ENCODE measurements around the gene STRIP2. TPM values are rescaled to one million over a fixed set of nuclear protein-coding genes. Genes with fewer than 3 reads are reported as not detected.
"Not testable (repeated sequence)": the region's sequence is repeated elsewhere in the genome, so short reads cannot be mapped to it uniquely, and the experiment has no call there.

The STRIP2 gene
- total RNA-seq, 4 donors from 2014 or later, result 0.37 to 2.2 TPM; not detected in 2

DNA sequence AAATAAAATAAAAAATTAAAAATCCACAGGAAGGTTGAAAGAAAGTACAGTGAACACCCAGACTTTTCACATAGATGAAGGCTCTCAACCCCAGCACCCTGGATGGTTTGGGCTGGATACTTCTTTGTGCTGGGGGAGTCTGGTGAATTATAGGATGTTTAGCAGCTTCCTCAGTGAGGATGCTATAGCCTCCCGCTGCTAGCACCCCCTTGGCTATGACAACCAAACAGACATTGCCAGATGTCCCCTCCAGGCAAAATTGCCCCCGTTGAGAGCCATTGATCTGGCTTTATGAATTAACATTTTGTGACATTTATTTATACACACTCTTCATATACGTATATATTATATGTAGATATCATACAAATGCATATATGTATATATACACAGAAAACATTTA, 89.7 kb downstream of the STRIP2 start:
- Histone ChIP-seq H3K27ac (no peak overlapping the region), H3K27me3 (no peaks in the 10 kb centered on the region), H3K36me3 (no peaks in the 10 kb centered on the region), H3K9me3 (no peaks in the 10 kb centered on the region), H3K4me3 (no peak overlapping the region), H3K4me1 (no peaks in the 10 kb centered on the region)
- no peak for DNase-seq
- intact Hi-C loops (cut with DNase I; ENCODE audit: low total_unique reads), result no loop called here
- TF ChIP-seq, protein P1, sequence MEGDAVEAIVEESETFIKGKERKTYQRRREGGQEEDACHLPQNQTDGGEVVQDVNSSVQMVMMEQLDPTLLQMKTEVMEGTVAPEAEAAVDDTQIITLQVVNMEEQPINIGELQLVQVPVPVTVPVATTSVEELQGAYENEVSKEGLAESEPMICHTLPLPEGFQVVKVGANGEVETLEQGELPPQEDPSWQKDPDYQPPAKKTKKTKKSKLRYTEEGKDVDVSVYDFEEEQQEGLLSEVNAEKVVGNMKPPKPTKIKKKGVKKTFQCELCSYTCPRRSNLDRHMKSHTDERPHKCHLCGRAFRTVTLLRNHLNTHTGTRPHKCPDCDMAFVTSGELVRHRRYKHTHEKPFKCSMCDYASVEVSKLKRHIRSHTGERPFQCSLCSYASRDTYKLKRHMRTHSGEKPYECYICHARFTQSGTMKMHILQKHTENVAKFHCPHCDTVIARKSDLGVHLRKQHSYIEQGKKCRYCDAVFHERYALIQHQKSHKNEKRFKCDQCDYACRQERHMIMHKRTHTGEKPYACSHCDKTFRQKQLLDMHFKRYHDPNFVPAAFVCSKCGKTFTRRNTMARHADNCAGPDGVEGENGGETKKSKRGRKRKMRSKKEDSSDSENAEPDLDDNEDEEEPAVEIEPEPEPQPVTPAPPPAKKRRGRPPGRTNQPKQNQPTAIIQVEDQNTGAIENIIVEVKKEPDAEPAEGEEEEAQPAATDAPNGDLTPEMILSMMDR (IDR thresholded peaks at IDR 0.05), result no peak
- TF ChIP-seq POLR2A (IDR thresholded peaks at IDR 0.05), result no peak

DNA sequence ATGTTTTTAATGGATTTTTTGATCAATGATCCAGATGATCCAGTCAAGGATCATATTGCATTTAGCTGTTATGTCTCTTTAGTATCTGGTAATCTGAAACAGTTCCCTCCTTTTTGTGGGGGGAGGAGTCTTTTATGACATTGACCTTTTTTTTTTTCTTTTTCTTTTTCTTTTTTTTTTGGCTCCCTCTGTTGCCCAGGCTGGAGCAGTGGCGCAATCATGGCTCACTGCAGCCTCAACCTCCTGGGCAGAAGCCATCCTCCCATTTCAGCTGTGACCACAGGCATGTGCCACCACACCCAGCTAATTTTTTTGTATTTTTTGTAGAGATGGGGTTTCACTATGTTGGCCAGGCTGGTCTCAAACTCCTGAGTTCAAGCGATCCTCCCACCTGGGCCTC, 90.2 kb downstream of the STRIP2 start:
- H3K4me1 ChIP-seq; intact Hi-C loops (cut with DNase I; ENCODE audit: low total_unique reads); H3K36me3 ChIP-seq; H3K9me3 ChIP-seq; H3K27ac ChIP-seq; H3K27me3 ChIP-seq; H3K4me3 ChIP-seq; DNase-seq: not testable (repeated sequence)

DNA sequence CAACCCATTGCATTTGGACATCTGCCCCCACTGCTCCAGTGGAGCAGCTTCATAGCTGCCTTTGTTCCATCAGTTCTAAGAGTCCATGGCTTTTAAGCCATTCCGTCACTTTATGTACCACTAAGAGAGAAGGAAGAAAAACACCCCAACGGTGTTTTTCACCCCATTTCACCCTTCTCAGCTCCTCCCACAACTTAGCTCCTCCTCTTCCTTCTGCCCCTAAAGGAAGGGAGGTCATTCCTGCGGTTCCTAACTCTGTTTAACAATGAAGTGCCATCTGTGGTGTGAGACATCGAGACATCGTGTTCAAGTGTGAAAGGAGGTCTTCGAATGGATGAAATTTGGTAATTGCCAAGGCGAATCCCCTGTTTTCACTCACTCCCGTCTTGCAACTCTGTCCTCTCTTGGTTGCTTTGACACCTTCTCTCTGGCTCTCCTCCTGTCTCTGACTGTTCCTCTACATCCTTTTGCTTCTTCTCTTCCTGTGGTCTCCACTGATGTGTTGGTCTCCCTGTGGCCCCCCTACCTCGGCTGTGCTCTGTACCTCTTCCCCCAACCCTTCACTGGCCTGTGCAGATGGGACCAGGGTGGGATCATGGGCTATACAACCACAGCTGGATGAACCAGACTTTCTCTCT, 91.1 kb downstream of the STRIP2 start:
- Histone ChIP-seq H3K4me3 (no peak overlapping the region), H3K36me3 (no peaks in the 10 kb centered on the region), H3K27me3 (no peaks in the 10 kb centered on the region), H3K9me3 (no peaks in the 10 kb centered on the region), H3K27ac (no peak overlapping the region), H3K4me1 (no peaks in the 10 kb centered on the region)
- no peak for DNase-seq
- intact Hi-C loops (cut with DNase I; ENCODE audit: low total_unique reads), result no loop called here
- TF ChIP-seq, protein P1 (IDR thresholded peaks at IDR 0.05), result no peak
- no peak for TF ChIP-seq POLR2A (IDR thresholded peaks at IDR 0.05)

DNA sequence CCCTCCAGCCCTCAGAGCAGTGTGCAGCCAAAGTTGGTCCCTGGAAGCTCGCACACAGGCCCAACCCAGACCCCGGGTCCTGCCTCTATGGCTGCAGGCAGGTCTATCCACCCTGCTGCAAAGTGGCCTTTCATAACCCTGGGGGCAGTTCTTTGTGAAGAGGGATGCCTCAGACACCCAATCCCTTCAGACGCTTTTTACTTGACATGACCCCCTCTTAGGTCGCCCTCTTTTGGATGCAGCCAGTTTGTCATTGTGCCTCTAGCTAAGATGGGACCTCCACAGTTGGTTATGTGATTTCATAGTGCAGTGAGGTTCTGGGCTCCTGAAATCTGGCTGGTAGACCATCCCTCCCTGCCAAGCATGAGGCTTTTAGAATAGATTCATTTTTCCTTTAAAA, 95.4 kb downstream of the STRIP2 start:
- no peak for TF ChIP-seq POLR2A (IDR thresholded peaks at IDR 0.05)
- TF ChIP-seq, protein P1 (IDR thresholded peaks at IDR 0.05), result no peak
- Histone ChIP-seq H3K36me3 (no peaks in the 10 kb centered on the region), H3K4me3 (no peak overlapping the region), H3K27me3 (no peaks in the 10 kb centered on the region), H3K9me3 (no peaks in the 10 kb centered on the region), H3K4me1 (no peaks in the 10 kb centered on the region), H3K27ac (no peak overlapping the region)
- no peak for DNase-seq
- intact Hi-C loops (cut with DNase I; ENCODE audit: low total_unique reads), result no loop called here

DNA sequence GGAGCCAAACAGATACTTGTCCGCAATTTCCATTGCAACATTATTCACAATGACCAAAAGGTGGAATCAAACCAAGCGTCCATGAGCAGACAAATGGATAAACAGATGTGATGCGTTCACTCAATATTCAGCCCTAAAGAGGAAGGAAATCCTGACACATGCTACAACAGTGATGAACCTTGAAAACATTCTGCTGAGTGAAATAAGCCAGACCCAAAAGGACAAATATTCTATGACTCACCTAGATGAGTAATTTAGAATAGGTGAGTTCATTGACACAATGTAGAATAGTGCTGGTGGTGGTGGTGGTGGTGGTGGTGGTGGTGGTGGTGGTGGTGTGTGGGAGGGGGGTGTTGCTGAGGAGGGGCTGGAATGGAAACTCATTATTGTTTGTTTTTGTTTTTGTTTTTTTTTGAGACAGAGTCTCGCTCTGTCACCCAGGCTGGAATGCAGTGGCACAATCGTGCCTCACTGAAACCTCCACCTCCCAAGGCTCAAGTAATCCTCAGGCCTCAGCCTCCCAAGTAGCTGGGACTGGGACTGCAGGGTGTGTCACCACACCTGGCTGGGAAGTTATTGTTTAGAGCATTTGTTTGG, 96.7 kb downstream of the STRIP2 start:
- H3K27ac ChIP-seq, result no peak overlapping the region
- no peaks in the 10 kb centered on the region for H3K4me1 ChIP-seq
- no peaks in the 10 kb centered on the region for H3K36me3 ChIP-seq
- no peaks in the 10 kb centered on the region for H3K27me3 ChIP-seq
- intact Hi-C loops (cut with DNase I; ENCODE audit: low total_unique reads), result no loop called here
- no peak overlapping the region for H3K4me3 ChIP-seq
- no peak for DNase-seq
- TF ChIP-seq, protein P1 (IDR thresholded peaks at IDR 0.05), result no peak
- TF ChIP-seq POLR2A (IDR thresholded peaks at IDR 0.05), result no peak
- no peaks in the 10 kb centered on the region for H3K9me3 ChIP-seq
